Kasumi-1 (cell line): ENCODE results near the gene PRR9.
A peak's percentile ranks its signal among the peaks of the same experiment; 100 is the strongest.
"Not testable (repeated sequence)": the region's sequence is repeated elsewhere in the genome, so short reads cannot be mapped to it uniquely, and the experiment has no call there.

Experiments used
- DNase-seq, 2 experiments: peaks; one replicate each; lab custom pipeline; 2025; lab: John Stamatoyannopoulos, UW

PRR9 gene, protein sequence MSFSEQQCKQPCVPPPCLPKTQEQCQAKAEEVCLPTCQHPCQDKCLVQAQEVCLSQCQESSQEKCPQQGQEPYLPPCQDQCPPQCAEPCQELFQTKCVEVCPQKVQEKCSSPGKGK

DNA sequence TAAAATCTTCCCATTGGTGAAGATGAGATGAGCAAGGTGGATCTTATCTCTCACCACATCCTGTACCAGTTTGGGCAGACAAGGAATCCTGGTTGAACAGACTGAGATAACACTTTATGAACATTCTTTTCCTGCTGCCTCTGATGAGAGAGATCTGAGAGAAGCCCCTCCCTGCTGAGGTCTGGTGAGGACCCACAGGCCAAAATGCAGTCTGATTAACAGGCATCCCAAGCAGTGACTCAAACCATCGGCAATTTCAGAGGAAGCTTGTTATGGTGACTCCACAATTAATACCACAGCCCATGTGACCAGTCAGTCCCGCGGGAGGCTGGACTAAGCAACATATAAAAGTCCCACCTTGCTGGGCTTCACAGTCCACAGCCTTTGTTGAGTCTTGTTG, at the start of gene PRR9:
Gene PRR9, plus strand, starts transcription at position 373 of the 400 bp plus-strand sequence. CDS start 561 bp downstream, outside the sequence.
- no peak for DNase-seq

DNA sequence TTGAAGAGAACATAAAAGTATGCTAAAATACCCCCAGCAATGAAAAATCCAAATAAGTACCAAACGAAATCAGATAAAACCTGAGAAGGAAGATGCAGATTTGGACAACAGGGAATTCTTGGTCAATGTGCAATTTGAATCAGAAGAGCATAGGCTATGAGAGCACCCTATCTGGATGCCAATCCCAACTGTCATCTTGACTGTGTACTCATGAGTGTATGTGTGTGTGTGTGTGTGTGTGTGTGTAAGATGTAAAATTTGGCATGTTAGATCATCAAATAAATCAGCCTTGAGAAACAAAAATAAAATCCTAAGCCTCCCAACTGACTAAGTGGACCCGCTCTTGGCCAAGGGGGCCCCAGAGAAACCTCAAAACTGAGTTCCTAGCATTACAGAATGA, 48.7 kb upstream of the PRR9 start:
- no peak for DNase-seq

DNA sequence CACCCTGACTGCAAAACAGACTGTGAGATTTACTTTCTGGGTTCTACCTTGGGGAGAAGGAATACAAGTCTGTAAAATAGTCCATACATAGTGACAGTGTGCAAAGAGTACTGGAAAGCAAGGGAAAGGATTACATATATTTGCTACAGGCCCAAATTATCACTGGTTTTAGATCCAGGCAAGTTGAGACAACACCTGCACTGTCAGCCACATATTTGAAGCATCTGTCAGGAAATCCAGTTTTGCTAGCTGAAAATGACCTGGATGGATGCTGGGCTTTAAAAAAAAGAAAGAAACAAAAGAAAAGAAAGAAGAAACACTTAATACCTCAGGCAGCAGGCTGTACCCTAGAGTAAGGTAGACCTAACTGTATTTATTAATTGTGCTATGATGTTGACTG, 42.8 kb upstream of the PRR9 start:
- no peak for DNase-seq

DNA sequence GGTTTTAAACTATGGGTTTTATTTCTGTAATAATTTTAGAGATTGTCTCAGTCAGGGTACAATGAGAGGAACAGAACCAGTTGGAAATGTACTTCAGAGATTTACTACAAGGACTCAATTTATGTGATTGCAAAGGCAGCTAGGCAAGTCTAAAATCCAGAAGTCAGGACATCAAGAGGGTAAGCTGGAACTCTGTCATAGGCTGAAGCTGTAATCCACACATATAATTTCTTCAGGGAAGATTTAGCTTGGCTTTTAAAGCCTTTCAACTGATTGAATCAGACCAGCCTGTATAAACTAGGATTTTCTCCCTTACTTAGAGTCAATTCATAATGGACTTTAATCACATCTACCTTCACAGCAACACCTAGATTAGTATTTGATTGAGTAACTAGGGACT, 38.5 kb upstream of the PRR9 start:
- DNase-seq = no peak

DNA sequence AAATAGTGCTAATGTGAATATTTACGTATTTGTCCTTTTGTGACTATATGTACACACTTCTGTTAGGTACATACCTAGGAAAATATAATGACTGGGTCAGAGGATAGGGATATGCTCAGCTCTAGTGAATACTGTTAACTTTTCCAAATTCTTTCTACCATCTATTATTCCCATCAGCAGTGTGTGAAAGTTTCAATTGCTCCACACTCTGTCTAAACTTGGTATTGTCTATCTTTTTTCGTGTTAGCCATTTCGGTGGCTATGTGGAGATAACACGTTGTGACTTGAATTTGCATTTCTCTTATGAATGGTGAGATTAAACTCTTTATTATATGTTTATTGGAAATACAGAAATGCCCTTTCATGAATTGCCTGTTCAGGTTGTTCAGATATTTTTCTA, 36.8 kb upstream of the PRR9 start:
- DNase-seq = no peak

DNA sequence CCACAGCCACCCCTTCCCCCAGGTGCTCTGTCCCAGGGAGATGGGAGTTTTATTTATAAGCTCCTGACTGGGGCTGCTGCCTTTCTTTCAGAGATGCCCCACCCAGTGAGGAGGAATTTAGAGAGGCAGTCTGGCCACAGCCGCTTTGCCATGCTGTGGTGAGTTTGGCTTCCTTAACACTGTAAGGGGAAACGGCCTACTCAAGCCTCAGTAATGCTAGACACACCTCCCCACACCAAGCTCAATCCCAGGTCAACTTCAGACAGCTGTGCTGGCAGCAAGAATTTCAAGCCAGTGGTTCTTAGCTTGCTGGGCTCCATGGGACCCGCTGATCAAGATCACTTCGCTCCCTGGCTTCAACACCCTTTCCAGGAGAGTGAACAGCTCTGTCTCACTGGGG, 29.1 kb upstream of the PRR9 start:
- DNase-seq = not testable (repeated sequence)

DNA sequence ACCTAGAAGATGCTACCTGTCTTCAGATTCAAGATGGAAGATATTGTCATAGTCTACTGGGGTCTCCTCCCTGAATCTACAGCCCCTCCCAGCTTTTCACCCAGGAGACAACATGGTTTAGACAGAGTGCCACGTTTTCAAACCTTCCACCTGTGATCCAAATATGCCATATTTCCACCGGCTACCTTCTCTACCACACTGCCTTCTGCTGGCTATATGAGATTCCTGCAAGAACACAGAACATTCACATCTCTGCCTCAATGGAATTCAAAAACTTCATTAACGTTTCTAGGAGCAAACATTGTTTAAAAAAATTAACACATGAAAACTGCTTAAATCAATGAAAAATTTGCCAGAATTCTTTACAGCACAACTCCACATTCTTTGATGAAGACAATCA, 27.0 kb upstream of the PRR9 start:
- no peak for DNase-seq

DNA sequence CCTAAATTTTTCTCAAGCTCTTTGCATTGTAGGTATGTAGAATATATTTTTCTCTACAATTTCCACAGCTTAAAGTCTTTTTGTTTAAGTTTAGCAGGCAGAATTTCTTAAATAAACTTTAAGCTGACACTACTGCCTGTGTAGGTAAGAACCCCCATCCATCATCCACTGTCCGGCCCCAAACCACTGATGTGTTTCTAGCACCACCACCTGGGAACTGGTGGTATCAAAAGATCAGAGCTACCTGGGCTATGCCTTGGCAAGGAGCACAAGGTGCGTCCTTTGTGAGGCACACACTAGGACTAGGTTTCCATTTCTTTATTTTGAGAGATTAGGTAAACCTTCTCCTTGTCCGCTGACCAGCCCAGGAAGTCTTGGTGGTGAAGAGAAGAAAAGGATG, 24.7 kb upstream of the PRR9 start:
- DNase-seq = no peak

DNA sequence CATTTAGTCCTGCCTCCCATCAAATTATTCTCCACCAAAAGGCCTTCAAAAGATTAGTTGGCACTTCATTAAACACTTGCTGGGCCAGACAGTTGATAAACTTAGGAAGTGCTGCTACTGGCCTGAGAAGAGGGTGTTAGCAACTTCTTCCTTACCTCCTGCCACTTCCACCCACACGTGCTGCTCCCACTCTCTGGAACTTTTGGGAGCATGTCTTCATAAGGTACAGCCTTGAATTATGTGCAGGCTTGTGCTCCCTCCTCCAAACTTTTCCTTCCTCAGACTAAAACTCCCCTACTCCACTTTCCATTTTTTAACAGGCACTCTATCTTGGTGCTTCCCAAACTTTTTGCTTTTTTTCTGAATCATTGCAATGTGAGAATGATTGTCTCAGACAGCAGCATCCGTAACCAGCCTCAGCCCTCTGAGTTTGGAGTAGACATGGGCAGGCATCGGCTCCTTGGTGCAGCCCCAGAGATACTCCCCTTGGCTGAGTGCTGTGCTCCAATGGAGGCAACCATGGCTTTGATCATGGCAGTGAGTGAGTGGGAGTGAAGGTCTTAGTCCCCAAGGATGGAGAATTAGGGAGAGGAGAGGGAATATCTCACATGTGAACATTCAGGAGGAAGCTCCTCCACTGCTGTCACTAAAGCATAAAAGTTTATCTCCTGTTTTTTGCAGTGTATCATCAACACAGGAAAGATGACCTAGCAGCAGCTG, 22.9 kb upstream of the PRR9 start:
- no peak for DNase-seq

DNA sequence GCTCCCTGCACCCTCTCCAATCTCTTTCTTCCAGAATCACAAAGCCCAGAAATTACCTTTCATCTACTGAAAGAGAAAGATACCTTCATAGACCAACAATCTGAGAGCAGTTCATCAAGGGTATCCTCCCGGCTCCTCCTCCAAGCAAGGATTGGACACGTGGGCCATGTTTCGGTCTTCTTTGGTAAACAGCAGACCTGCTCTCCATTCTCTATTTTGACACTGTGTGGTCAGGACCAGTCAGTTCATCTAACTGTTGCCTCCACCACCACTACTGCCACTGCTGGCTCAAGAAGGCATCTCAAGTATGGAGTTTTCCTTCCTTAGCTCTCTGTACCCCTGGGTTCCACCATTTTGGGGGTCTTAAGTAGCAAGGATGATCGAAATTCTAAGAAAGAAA, 22.2 kb upstream of the PRR9 start:
- no peak for DNase-seq

DNA sequence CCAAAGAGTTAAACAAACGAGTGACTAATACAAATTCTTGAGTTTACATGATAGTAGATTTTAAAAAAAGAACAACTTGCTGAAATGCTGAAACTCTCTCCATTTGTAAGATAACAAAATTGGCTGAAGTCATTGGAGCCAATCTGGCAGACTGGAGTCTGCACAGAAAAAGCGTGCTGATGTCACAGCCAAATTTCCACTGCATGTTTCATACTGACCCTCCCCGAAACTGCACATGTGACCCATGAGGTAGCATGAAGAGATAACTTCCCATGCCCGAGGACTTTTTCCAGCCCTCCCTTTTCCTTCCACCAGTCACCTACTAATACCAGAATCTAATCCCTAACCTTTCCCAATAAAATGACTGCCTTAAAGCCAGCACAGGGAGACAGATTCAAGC, 15.4 kb upstream of the PRR9 start:
- DNase-seq = no peak

DNA sequence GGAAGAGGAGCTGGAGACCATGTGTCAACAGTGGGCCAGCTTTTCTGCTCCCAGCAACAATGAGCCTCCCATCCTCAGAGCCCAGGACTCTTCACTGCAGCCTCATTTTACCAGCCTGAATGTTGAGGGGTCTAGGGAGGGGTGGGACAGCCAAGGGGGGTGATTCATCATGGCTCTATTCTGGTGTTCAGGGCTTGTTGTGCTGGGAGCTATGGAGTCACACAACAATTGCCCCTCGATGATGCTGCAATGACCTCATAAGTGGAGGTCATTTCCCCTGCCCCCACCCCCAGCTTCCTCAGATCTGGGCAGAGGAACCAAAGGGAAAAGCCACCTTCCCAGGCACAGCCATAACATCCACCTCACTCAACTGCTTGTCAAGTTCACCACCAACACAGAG, 14.3 kb upstream of the PRR9 start, which contains the start of gene LELP1:
Gene LELP1, plus strand, starts transcription at position 301 of the 400 bp plus-strand sequence. CDS start 1,278 bp downstream, outside the sequence.
- no peak for DNase-seq

DNA sequence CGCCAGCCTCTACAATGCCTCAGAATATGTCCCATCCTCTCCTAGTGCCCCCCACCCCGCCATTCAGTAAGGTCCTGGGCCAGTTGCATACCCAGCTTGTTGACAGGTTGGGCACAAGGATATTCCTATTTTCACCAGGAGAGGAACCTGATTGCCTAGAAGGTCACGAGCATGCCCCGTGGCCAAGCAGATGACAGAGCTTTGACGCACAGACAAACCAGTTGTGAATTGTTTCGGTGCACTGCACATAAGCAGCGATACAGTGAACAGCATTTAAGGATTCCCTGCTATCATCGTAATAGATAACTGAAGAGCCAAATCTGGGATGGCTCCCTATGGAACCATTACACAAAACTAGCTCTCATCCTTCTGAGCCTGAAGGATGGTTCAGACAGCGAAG, 10.8 kb upstream of the PRR9 start:
- DNase-seq = no peak

DNA sequence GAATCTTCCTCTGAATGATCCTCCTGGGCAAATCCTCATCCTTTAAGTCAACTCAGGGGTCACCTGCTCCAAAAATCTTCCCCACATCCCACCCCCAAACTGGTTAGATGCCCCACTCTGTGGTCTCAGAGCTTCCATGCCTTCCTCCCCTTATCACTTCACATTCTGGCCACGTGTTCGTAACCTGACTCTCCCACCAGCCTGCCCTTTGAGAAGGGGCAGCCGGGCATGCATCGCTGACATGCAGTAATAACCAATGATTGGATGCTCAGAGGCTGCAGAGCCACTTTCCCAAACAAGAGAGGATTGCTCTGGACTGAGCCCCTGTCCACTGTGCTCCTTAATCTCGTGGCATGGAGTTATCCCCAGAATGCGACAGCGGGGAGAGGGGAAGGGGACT, 7.2 kb upstream of the PRR9 start:
- DNase-seq = no peak

DNA sequence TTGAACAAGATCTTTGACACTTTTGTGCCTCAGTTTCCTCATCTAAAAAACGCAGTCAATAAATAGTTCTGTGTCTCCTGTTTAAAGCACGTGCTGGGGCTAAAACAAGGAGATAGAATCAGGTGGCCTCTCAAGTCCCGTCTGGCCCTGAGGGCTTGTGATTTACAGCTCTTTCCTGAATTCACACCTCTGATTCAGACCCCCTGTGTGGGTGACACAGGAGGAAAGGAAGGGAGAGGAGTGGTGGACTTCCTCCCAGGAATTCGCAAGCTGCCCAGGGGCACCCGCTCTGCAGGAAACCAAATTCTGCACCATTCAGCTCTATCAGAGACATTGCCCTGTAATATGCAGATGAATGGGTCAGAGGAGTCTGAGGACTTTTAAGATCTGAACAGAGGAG, 5.2 kb upstream of the PRR9 start:
- no peak for DNase-seq

DNA sequence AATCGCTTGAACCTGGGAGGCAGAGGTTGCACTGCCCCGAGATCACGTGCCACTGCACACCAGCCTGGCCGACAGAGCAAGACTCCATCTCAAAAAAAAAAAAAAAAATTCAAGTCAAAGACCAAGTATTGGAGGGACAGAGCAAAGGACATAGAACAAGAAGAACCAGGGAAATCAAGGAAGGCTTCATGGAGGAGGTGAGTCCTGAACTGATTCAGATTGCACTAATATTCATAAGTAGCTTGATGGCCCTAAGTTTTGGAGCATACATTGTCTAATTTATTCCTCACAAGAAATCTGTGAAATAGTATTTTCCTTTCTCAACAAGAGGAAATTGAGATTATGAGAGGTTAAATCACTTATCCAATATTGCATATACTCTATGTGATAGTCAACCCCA, 3.9 kb upstream of the PRR9 start:
- DNase-seq = no peak

DNA sequence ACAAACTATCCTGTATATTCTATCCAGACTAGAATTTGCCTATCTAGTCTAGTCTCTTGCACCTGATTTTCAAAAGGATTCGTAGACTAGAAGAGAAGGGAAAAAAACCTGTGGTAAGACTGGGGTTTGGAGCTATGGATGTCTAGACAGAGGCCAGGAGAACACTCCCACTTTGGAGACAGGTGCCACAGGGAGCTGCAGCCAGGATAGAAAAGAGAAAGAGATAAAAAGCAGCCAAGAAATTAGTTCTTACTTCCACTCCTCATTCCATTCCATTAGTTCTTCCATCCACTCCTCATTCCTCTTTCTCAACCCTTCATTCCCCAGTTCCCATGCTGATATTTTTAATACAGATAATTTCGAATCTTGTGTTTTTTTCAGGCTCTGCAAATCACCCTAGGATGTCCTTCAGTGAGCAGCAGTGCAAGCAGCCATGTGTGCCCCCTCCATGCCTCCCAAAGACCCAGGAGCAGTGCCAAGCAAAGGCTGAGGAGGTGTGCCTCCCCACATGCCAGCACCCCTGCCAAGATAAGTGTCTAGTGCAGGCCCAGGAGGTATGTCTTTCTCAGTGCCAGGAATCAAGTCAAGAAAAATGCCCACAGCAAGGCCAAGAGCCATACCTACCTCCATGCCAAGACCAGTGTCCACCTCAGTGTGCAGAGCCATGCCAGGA, 496 bp downstream of the PRR9 start:
- no peak for DNase-seq

DNA sequence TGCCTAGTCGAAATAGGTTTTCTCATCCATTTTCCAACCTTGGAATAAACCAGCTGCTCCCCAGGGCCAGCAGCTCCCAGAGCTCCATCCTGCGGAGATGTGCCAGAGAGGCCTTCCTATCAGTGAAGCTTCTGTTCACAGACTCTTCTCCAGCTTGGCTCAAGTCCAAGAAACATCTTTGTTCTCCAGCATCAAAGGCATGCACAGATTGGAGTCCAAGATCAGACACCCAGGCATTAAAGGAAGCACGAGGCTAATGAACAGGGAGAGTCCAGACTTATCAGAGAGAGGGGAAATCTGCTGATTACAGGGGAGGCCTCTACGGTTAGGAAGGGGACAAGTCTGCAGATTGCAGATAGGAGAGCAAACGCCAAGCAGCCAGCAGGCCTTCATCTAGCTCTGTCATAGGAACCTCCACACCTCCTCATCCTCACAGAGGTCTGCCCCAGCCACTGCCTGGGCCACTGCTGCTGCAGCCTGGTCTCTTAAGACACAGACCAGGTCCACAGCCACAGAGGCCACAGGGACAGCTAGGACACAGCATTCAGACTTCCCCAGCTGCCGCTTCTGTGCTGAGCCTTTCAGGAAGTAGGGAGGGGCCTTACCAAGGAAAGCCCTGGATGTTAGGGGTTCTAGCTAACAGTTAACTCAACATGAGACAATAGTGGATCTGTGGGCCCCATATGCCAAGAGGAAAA, 3.4 kb downstream of the PRR9 start:
- no peak for DNase-seq

DNA sequence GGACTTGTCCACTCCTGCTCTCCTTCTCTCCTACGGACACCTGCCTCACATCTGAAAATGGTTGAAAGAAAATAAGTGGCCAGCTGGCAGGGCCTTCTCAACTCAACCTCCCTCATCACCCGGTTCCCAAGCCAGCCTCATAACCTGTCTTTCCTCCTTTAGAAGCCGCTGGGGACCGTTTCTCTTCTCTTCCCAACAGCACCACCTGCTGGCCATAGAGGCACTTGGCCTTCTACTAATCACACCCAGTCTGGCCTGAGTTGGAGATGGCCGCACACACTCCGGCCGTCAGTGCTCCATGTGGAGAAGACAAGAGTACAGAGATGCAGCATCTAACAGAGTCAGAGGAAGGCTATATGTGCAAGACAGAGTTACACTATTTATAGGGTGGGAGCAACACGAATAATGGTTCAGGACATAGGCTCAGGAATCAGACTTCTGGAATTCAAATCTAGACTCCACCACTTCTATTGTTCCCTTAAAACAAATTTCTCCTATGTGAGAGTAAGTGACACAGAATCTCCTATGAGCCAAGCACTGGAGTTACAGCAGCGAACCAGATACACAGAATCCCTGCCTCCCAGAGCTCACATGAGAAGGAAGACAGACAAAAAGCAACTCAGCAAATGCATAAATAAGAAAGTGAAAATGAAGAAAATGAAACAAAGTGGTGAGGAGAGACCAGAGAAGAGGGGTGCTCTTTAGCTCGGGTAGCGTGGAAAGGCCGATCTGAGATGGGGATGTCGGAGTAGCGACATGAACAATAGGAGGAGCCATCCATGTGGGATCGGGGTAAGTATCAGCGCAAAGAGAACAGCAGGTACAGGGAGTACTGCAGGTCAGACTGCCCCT, 5.9 kb downstream of the PRR9 start:
- DNase-seq = peak; percentile 31 to 33

DNA sequence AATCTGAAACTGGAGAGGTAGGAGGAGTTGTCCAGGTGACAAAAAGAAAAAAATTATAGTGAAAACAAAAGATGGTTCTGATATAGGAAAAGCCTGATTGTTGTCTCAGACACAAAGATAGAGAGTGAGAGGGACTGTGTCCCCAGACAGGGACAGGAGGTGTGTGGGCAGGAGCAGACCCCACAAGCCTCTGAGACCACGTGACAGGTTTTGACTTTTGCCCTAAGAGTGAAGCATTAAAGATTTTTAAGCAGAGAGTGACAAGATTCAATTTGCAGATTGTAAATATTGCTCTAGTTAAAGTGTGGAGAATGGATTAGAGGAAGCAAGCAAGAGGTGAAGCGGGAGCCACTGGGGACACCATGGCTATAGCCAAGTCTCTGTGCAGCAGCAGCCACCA, 10.4 kb downstream of the PRR9 start:
- no peak for DNase-seq

DNA sequence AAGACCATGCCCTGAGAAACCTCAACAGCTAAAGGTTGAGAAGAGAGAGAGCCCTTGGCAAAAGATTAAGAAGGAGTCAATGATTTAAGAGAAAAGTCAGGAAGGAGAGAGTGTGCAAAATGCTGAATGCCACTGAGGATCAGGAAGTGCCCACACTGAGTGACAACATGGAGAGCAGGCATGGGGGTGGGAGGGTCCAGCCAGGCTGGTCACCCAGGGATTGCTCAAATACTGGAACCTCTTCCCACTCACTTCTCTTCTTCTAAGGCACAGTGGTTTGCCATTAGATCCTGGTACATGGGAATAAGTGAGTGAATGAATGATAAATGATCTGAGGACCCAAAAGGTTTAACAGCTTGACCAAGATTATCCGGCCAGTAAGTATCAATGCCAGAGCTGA, 11.1 kb downstream of the PRR9 start:
- no peak for DNase-seq
